Naive thymus-derived CD4-positive, alpha-beta T cell (primary cell): ENCODE results near the gene MAFG. TPM values are rescaled to one million over a fixed set of nuclear protein-coding genes. Genes with fewer than 3 reads are reported as not detected.

Source experiments
- ATAC-seq: fragments of 150-1000 bp; cut with Tn5 transposase; 2 replicates; pipeline ENCODE4 v1.10.0; 2021; ENCODE audit warnings: mild to moderate bottlenecking, moderate library complexity
- CTCF ChIA-PET: fragments of 350-600 bp; sonication (Branson Sonifier 250); formaldehyde crosslinking; loops from one replicate; lab custom pipeline; 2021; ENCODE audit warnings: antibody characterized with exemption; lab: Charles Lee
- POLR2A ChIA-PET: fragments of 350-600 bp; sonication (Branson Sonifier 250); formaldehyde crosslinking; loops from one replicate; lab custom pipeline; 2021; ENCODE audit warnings: antibody characterized with exemption, inconsistent platforms; lab: Charles Lee
- DNase-seq, 9 donors: peaks; one replicate each; pipeline versions ENCODE4 v3.0.0 to v3.0.0-alpha.2; 2020 to 2022; ENCODE audit warnings: mixed read lengths in 1 of 9
- H3K27ac ChIP-seq: one replicate; pipeline ENCODE4 v1.7.0; 2013; ENCODE audit warnings: mild to moderate bottlenecking, low read depth, low read length, moderate library complexity
- H3K27me3 ChIP-seq, 2 donors: one replicate each; pipeline ENCODE4 v1.7.0; 2013; ENCODE audit warnings: low read length in 2 of 2, mild to moderate bottlenecking in 2 of 2, moderate library complexity in 2 of 2; ENCODE audit not compliant: control insufficient read depth in 2 of 2, insufficient read depth in 2 of 2
- H3K36me3 ChIP-seq, 3 experiments: 1 replicate in 2 of 3; 2 replicates in 1 of 3; pipeline ENCODE4 v1.7.0; 2013; ENCODE audit warnings: low read length in 3 of 3, mild to moderate bottlenecking in 3 of 3, moderate library complexity in 1 of 3; ENCODE audit not compliant: insufficient read depth in 3 of 3, control insufficient read depth in 2 of 3
- H3K4me1 ChIP-seq, 2 donors: one replicate each; pipeline ENCODE4 v1.7.0; 2013; ENCODE audit warnings: low read length in 2 of 2, mild to moderate bottlenecking in 2 of 2, moderate library complexity in 1 of 2; ENCODE audit not compliant: control insufficient read depth in 2 of 2, insufficient read depth in 2 of 2
- H3K4me3 ChIP-seq: 2 replicates; pipeline ENCODE4 v1.7.0; 2013; ENCODE audit warnings: mild to moderate bottlenecking, low read length
- H3K9me3 ChIP-seq, 3 experiments: 1 replicate in 2 of 3; 2 replicates in 1 of 3; pipeline ENCODE4 v1.7.0; 2013; ENCODE audit warnings: low read length in 3 of 3; ENCODE audit not compliant: control insufficient read depth in 2 of 3
- H3K27ac Mint-ChIP-seq, 9 donors: one replicate each; pipeline ENCODE4 v1.8.0; 2020 to 2022; ENCODE audit warnings: mixed read lengths in 9 of 9, mild to moderate bottlenecking in 8 of 9, moderate library complexity in 5 of 9, inconsistent platforms in 2 of 9
- H3K27me3 Mint-ChIP-seq, 5 donors: one replicate each; pipeline ENCODE4 v1.8.0; 2021 to 2022; ENCODE audit warnings: mixed read lengths in 5 of 5, mild to moderate bottlenecking in 1 of 5
- H3K36me3 Mint-ChIP-seq, 5 donors: one replicate each; pipeline ENCODE4 v1.8.0; 2020 to 2022; ENCODE audit warnings: mixed read lengths in 5 of 5, mild to moderate bottlenecking in 3 of 5, inconsistent platforms in 1 of 5
- H3K4me1 Mint-ChIP-seq, 7 donors: one replicate each; pipeline ENCODE4 v1.8.0; 2020 to 2022; ENCODE audit warnings: mixed read lengths in 7 of 7, mild to moderate bottlenecking in 3 of 7, inconsistent platforms in 1 of 7
- H3K4me3 Mint-ChIP-seq, 10 donors: one replicate each; pipeline ENCODE4 v1.8.0; 2020 to 2022; ENCODE audit warnings: mild to moderate bottlenecking in 10 of 10, mixed read lengths in 10 of 10, moderate library complexity in 6 of 10, inconsistent platforms in 2 of 10
- H3K9me3 Mint-ChIP-seq, 11 donors: one replicate each; pipeline ENCODE4 v1.8.0; 2020 to 2022; ENCODE audit warnings: mixed read lengths in 11 of 11, mild to moderate bottlenecking in 4 of 11, inconsistent platforms in 1 of 11, moderate library complexity in 1 of 11
- intact Hi-C, 2 donors: fragments of 100-400 bp; cut with micrococcal nuclease; formaldehyde crosslinking; loops; one replicate each; pipeline ENCODE4 v1.15.1; 2023
- polyA plus RNA-seq, 2 donors: library from polyadenylated mRNA; unstranded; fragments of 300-500 nt; fragmentation: Illumina TruSeq; gene quantifications; one replicate each; pipeline ENCODE4 v1.2.3, GENCODE V29; 2021
- total RNA-seq, 6 experiments: library from RNA in 5 of 6; stranded (reverse) in 5 of 6; gene quantifications; 1 replicate in 5 of 6; 2 replicates in 1 of 6; pipeline ENCODE4 v1.2.3 and lab custom pipeline; 2021 to 2026

Gene MAFG
- total and polyA plus RNA-seq, 7 experiments from 2014 or later = 2.4 to 28.1 (median 16.0) TPM

GRCh38 chr17:81959362-81960129, 32.0 kb upstream of the MAFG start:
- no peak overlapping the region for H3K27ac Mint-ChIP-seq
- CTCF ChIA-PET = interaction anchor here (0.6 to 5.7 kb wide), 22 partner anchors 8 to 572 kb away, joined by 3 to 122 read pairs (median 4); partner anchors contain the start of genes CENPX, DCXR and LRRC45
- peak overlapping the region in 7 of 10 donors; percentile 43 to 82 (median 57) for H3K4me3 Mint-ChIP-seq

GRCh38 chr17:81958633-81959342, 31.3 kb upstream of the MAFG start:
- Mint-ChIP-seq H3K4me3 (peak overlapping the region; percentile 27 to 82 (median 53)), H3K27ac (no peak overlapping the region), H3K4me1 (peaks cover 0 to 5% (median 0%) of the 10 kb centered on the region in 7 donors), H3K9me3 (no peaks in the 10 kb centered on the region), H3K36me3 (no peaks in the 10 kb centered on the region), H3K27me3 (peaks cover 0 to 33% (median 12%) of the 10 kb centered on the region in 5 donors)
- POLR2A ChIA-PET = interaction anchor here (0.8 to 4.4 kb wide), 5 partner anchors 54 to 491 kb away, joined by 3 to 29 read pairs (median 4); partner anchors contain the start of genes CENPX, DCXR and LRRC45
- Histone ChIP-seq H3K27ac (no peak overlapping the region), H3K4me1 (peaks cover 0 to 5% of the 10 kb centered on the region in 2 donors), H3K27me3 (peaks cover 5 to 8% of the 10 kb centered on the region in 2 donors), H3K4me3 (no peak overlapping the region), H3K9me3 (no peaks in the 10 kb centered on the region), H3K36me3 (no peaks in the 10 kb centered on the region)
- no peak for DNase-seq
- ATAC-seq = no peak
- CTCF ChIA-PET = interaction anchor here (0.6 to 5.7 kb wide), 22 partner anchors 8 to 573 kb away, joined by 3 to 122 read pairs (median 4); partner anchors contain the start of genes CENPX, DCXR and LRRC45
- intact Hi-C loops = loop anchor here (1.0 kb wide), 2 partner anchors 63 to 196 kb away; no protein-coding TSS in a partner anchor

More at GRCh38 chr17:81959362-81960129, 32.0 kb upstream of the MAFG start:
- POLR2A ChIA-PET = interaction anchor here (0.8 to 4.4 kb wide), 6 partner anchors 53 to 490 kb away, joined by 3 to 29 read pairs (median 4); partner anchors contain the start of genes ANAPC11, CENPX, DCXR and LRRC45
- intact Hi-C loops = loop anchor here (1.0 to 2.0 kb wide), 3 partner anchors 17 to 195 kb away; partner anchors contain the start of gene ASPSCR1 (in 1 of the 2)
- Mint-ChIP-seq H3K4me1 (peaks cover 0 to 8% (median 2%) of the 10 kb centered on the region in 7 donors), H3K27me3 (peaks cover 0 to 41% (median 12%) of the 10 kb centered on the region in 5 donors), H3K36me3 (no peaks in the 10 kb centered on the region), H3K9me3 (no peaks in the 10 kb centered on the region)
- DNase-seq = peak; percentile 73 to 94 (median 84)
- no peak overlapping the region for H3K27ac ChIP-seq
- peaks cover 0 to 10% of the 10 kb centered on the region in 2 donors for H3K4me1 ChIP-seq
- no peaks in the 10 kb centered on the region for H3K9me3 ChIP-seq
- no peaks in the 10 kb centered on the region for H3K36me3 ChIP-seq
- H3K4me3 ChIP-seq = no peak overlapping the region
- H3K27me3 ChIP-seq = peaks cover 8% of the 10 kb centered on the region in 2 donors
- ATAC-seq = peak; percentile 97

GRCh38 chr17:81957691-81958432, 30.3 kb upstream of the MAFG start:
- no peak overlapping the region for H3K27ac ChIP-seq
- H3K27me3 ChIP-seq = peaks cover 5 to 8% of the 10 kb centered on the region in 2 donors
- peaks cover 0 to 24% (median 12%) of the 10 kb centered on the region in 5 donors for H3K27me3 Mint-ChIP-seq
- H3K4me3 ChIP-seq = no peak overlapping the region
- CTCF ChIA-PET = no interaction called here
- no peak for DNase-seq
- no peaks in the 10 kb centered on the region for H3K4me1 ChIP-seq
- no peaks in the 10 kb centered on the region for H3K36me3 Mint-ChIP-seq
- H3K9me3 ChIP-seq = no peaks in the 10 kb centered on the region
- H3K4me3 Mint-ChIP-seq = peak overlapping the region in 6 of 10 donors; percentile 32 to 82 (median 51)
- intact Hi-C loops = no loop called here
- H3K4me1 Mint-ChIP-seq = peaks cover 0 to 5% (median 0%) of the 10 kb centered on the region in 7 donors
- peak overlapping the region in 1 of 9 donors; percentile 29 for H3K27ac Mint-ChIP-seq
- no peak for ATAC-seq
- POLR2A ChIA-PET = no interaction called here
- no peaks in the 10 kb centered on the region for H3K9me3 Mint-ChIP-seq
- no peaks in the 10 kb centered on the region for H3K36me3 ChIP-seq

GRCh38 chr17:81956607-81957589, 29.4 kb upstream of the MAFG start:
- H3K27ac ChIP-seq = no peak overlapping the region
- Mint-ChIP-seq H3K9me3 (no peaks in the 10 kb centered on the region), H3K27me3 (peaks cover 0 to 17% (median 9%) of the 10 kb centered on the region in 5 donors), H3K4me3 (peak overlapping the region in 2 of 10 donors; percentile 21 to 45), H3K4me1 (peaks cover 0 to 7% (median 1%) of the 10 kb centered on the region in 7 donors), H3K36me3 (no peaks in the 10 kb centered on the region), H3K27ac (peak overlapping the region in 1 of 9 donors; percentile 62)
- CTCF ChIA-PET = no interaction called here
- DNase-seq (no peak), ATAC-seq (no peak)
- intact Hi-C loops = no loop called here
- POLR2A ChIA-PET = no interaction called here
- H3K27me3 ChIP-seq = peaks cover 5 to 8% of the 10 kb centered on the region in 2 donors
- no peaks in the 10 kb centered on the region for H3K36me3 ChIP-seq
- no peak overlapping the region for H3K4me3 ChIP-seq
- peaks cover 0 to 4% of the 10 kb centered on the region in 2 donors for H3K4me1 ChIP-seq
- no peaks in the 10 kb centered on the region for H3K9me3 ChIP-seq

GRCh38 chr17:81955756-81956544, 28.4 kb upstream of the MAFG start:
- Histone ChIP-seq H3K27me3 (peaks cover 5 to 8% of the 10 kb centered on the region in 2 donors), H3K4me3 (no peak overlapping the region), H3K27ac (no peak overlapping the region), H3K9me3 (no peaks in the 10 kb centered on the region), H3K36me3 (no peaks in the 10 kb centered on the region), H3K4me1 (peaks cover 0 to 4% of the 10 kb centered on the region in 2 donors)
- ATAC-seq = no peak
- peaks cover 0 to 9% (median 4%) of the 10 kb centered on the region in 7 donors for H3K4me1 Mint-ChIP-seq
- H3K4me3 Mint-ChIP-seq = no peak overlapping the region
- intact Hi-C loops = no loop called here
- ChIA-PET POLR2A (interaction anchor here (0.9 kb wide), 1 partner anchor 11 kb away, joined by 3 read pairs; no protein-coding TSS in a partner anchor), CTCF (interaction anchor here (0.6 to 0.9 kb wide), 2 partner anchors 12 to 793 kb away, joined by 3 read pairs; no protein-coding TSS in a partner anchor)
- no peaks in the 10 kb centered on the region for H3K9me3 Mint-ChIP-seq
- H3K27ac Mint-ChIP-seq = peak overlapping the region in 1 of 9 donors; percentile 36
- DNase-seq = no peak
- no peaks in the 10 kb centered on the region for H3K36me3 Mint-ChIP-seq
- H3K27me3 Mint-ChIP-seq = peaks cover 0 to 22% (median 9%) of the 10 kb centered on the region in 5 donors
